PC-9 (cell line): ENCODE results near the gene ABHD3. TPM values are rescaled to one million over a fixed set of nuclear protein-coding genes. Genes with fewer than 3 reads are reported as not detected.

ENCODE experiments used
- BruUV-seq: library from RNA; stranded (reverse); fragments of 400-500 nt; replicated peaks from 2 replicates; lab custom pipeline; 2021; lab: Mats Ljungman, UMichigan
- CTCF ChIA-PET: fragments of 300-600 bp; sonication (Branson Sonifier 250); formaldehyde crosslinking; loops from one replicate; lab custom pipeline; 2022; ENCODE audit warnings: antibody characterized with exemption; lab: Charles Lee
- POLR2A ChIA-PET: fragments of 300-600 bp; sonication (Branson Sonifier 250); formaldehyde crosslinking; loops from one replicate; lab custom pipeline; 2022; ENCODE audit warnings: antibody characterized with exemption; ENCODE audit not compliant: unreplicated experiment; lab: Charles Lee
- DNase-seq, 2 experiments: peaks; one replicate each; pipeline versions ENCODE4 v3.0.0 to v3.0.0-alpha.2; 2015 to 2022; ENCODE audit warnings: mixed read lengths in 1 of 2
- H2AFZ ChIP-seq: fragments of 200-600 bp; sonication (generic); 2 replicates; pipeline ENCODE4 v1.8.1; 2017; ENCODE audit warnings: antibody characterized with exemption
- H3F3A ChIP-seq: fragments of 200-600 bp; sonication (generic); 2 replicates; pipeline ENCODE4 v1.8.1; 2017; ENCODE audit warnings: antibody characterized with exemption, mild to moderate bottlenecking, low read depth; ENCODE audit not compliant: insufficient read depth
- H3K27ac ChIP-seq: fragments of 200-600 bp; sonication (generic); 2 replicates; pipeline ENCODE4 v1.6.1; 2016; ENCODE audit warnings: mixed run types
- H3K27me3 ChIP-seq: fragments of 200-600 bp; sonication (generic); 2 replicates; pipeline ENCODE4 v1.6.1; 2016; ENCODE audit warnings: low read depth, mixed run types; ENCODE audit not compliant: insufficient read depth
- H3K36me3 ChIP-seq: fragments of 200-600 bp; sonication (generic); 2 replicates; pipeline ENCODE4 v1.6.1; 2016; ENCODE audit warnings: low read depth, mixed run types
- H3K4me1 ChIP-seq: fragments of 200-600 bp; sonication (generic); replicated peaks from 2 replicates; pipeline ENCODE4 v1.6.1; 2016; ENCODE audit warnings: mixed run types; ENCODE audit not compliant: insufficient read depth
- H3K4me2 ChIP-seq: fragments of 200-600 bp; sonication (generic); 2 replicates; pipeline ENCODE4 v1.6.1; 2017; ENCODE audit warnings: mixed run types
- H3K4me3 ChIP-seq: fragments of 200-600 bp; sonication (generic); 2 replicates; pipeline ENCODE4 v1.6.1; 2016; ENCODE audit warnings: mixed run types
- H3K79me2 ChIP-seq: fragments of 200-600 bp; sonication (generic); 2 replicates; pipeline ENCODE4 v1.6.1; 2017; ENCODE audit warnings: low read depth, mixed run types
- H3K9me2 ChIP-seq: fragments of 200-600 bp; sonication (generic); 2 replicates; pipeline ENCODE4 v1.8.1; 2017; ENCODE audit warnings: mild to moderate bottlenecking; ENCODE audit not compliant: insufficient read depth
- H3K9me3 ChIP-seq: fragments of 200-600 bp; sonication (generic); 2 replicates; pipeline ENCODE4 v1.8.1; 2016; ENCODE audit warnings: low read depth; ENCODE audit not compliant: insufficient read depth
- H4K20me1 ChIP-seq: fragments of 200-600 bp; sonication (generic); 2 replicates; pipeline ENCODE4 v1.8.1; 2017; ENCODE audit not compliant: insufficient read depth
- CTCF ChIP-seq: fragments of 200-600 bp; sonication (generic); conservative IDR thresholded peaks from 2 replicates; pipeline ENCODE4 v1.6.1; 2017; ENCODE audit warnings: mixed run types, antibody characterized with exemption, mild to moderate bottlenecking, moderate library complexity
- EZH2 ChIP-seq: fragments of 200-600 bp; sonication (generic); IDR thresholded peaks from 2 replicates; pipeline ENCODE4 v1.8.0; 2017; ENCODE audit warnings: antibody characterized with exemption, low read depth
- intact Hi-C: fragments of 100-400 bp; cut with micrococcal nuclease; formaldehyde crosslinking; loops from one replicate; pipeline ENCODE4 v1.10.0; 2022; ENCODE audit not compliant: unreplicated experiment
- total RNA-seq: library from RNA; stranded (reverse); gene quantifications from 2 replicates; pipeline ENCODE4 v1.2.3, GENCODE V29; 2021

ABHD3 gene
- total RNA-seq, 1 experiment from 2014 or later, result 33.7 TPM

GRCh38 chr18:21706386-21706865, 1.9 kb upstream of the ABHD3 start:
- BruUV-seq, result no TSS peak
- H3K9me2 ChIP-seq, result no peaks in the 10 kb centered on the region
- CTCF ChIA-PET, result no interaction called here
- intact Hi-C loops, result no loop called here
- no peak overlapping the region for H3K4me2 ChIP-seq
- H3F3A ChIP-seq, result 0 out of 2 replicates have a peak, but pooled peaks cover 8% of the 10 kb centered on the region
- TF ChIP-seq EZH2, result no peak
- H3K36me3 ChIP-seq, result no peaks in the 10 kb centered on the region; the same call in 1 of the 2 replicates
- no peak overlapping the region for H3K4me3 ChIP-seq
- POLR2A ChIA-PET, result no interaction called here
- no peak overlapping the region for H2AFZ ChIP-seq
- no peaks in the 10 kb centered on the region for H4K20me1 ChIP-seq
- H3K9me3 ChIP-seq, result no peaks in the 10 kb centered on the region
- peaks cover 17% of the 10 kb centered on the region for H3K4me1 ChIP-seq
- no peak overlapping the region for H3K27ac ChIP-seq
- peaks cover 20% of the 10 kb centered on the region for H3K79me2 ChIP-seq
- H3K27me3 ChIP-seq, result no peaks in the 10 kb centered on the region
- DNase-seq, result no peak

- H4K20me1 ChIP-seq, result no peaks in the 10 kb centered on the region
- peak overlapping the region; percentile 63 for H3K27ac ChIP-seq
- intact Hi-C loops, result no loop called here
- 0 out of 2 replicates have a peak, but pooled peaks cover 8% of the 10 kb centered on the region for H3F3A ChIP-seq
- peaks cover 17% of the 10 kb centered on the region for H3K4me1 ChIP-seq
- peak in 1 of 2 experiments; percentile 21 for DNase-seq
- BruUV-seq, result TSS peak; percentile 42
- peaks cover 20% of the 10 kb centered on the region for H3K79me2 ChIP-seq
- ChIA-PET POLR2A (no interaction called here), CTCF (no interaction called here)
- TF ChIP-seq CTCF (no peak), EZH2 (no peak)
- H3K9me2 ChIP-seq, result no peaks in the 10 kb centered on the region
- peak overlapping the region; percentile 95 for H2AFZ ChIP-seq
- no peaks in the 10 kb centered on the region for H3K27me3 ChIP-seq
- H3K36me3 ChIP-seq, result no peaks in the 10 kb centered on the region; the same call in 1 of the 2 replicates
- H3K9me3 ChIP-seq, result no peaks in the 10 kb centered on the region
- H3K4me2 ChIP-seq, result peak overlapping the region; percentile 87
- H3K4me3 ChIP-seq, result peak overlapping the region; percentile 94
Observed at GRCh38 chr18:21703241-21703820, 1.2 kb downstream of the ABHD3 start.

- peak overlapping the region; percentile 87 for H3K4me2 ChIP-seq
- ChIA-PET POLR2A (interaction anchor here (0.6 kb wide), 1 partner anchor 65 kb away, joined by 3 read pairs; no protein-coding TSS in a partner anchor), CTCF (no interaction called here)
- intact Hi-C loops, result no loop called here
- DNase-seq, result no peak
- BruUV-seq, result no TSS peak
- H3F3A ChIP-seq, result 0 out of 2 replicates have a peak, but pooled peaks cover 8% of the 10 kb centered on the region
- H3K27ac ChIP-seq, result 0 out of 2 replicates have a peak overlapping the region, but pooled peaks have one; percentile 63
- no peak for TF ChIP-seq EZH2
- no peak for TF ChIP-seq CTCF
- H3K27me3 ChIP-seq, result no peaks in the 10 kb centered on the region
- no peaks in the 10 kb centered on the region; the same call in 1 of the 2 replicates for H3K36me3 ChIP-seq
- no peaks in the 10 kb centered on the region for H3K9me2 ChIP-seq
- peak overlapping the region; percentile 94 for H3K4me3 ChIP-seq
- no peaks in the 10 kb centered on the region for H3K9me3 ChIP-seq
- H3K79me2 ChIP-seq, result peaks cover 20% of the 10 kb centered on the region
- no peak overlapping the region for H2AFZ ChIP-seq
- no peaks in the 10 kb centered on the region for H4K20me1 ChIP-seq
- peaks cover 17% of the 10 kb centered on the region for H3K4me1 ChIP-seq
Observed at GRCh38 chr18:21702602-21703001, 2.0 kb downstream of the ABHD3 start.
